Activated CD4-positive, alpha-beta T cell treated with anti-CD3 and anti-CD28 coated beads, Interleukin-2, amount 10 ng/mL, durations not matched to agents 24 days and 14 days (primary cell): ENCODE measurements around the gene KLF6. TPM values are rescaled to one million over a fixed set of nuclear protein-coding genes. Genes with fewer than 3 reads are reported as not detected.
A peak's percentile ranks its signal among the peaks of the same experiment; 100 is the strongest.

Source experiments
- DNase-seq: peaks from one replicate; pipeline ENCODE4 v3.0.0; 2022
- H3K27ac Mint-ChIP-seq: one replicate; pipeline ENCODE4 v1.8.0; 2022; ENCODE audit warnings: mild to moderate bottlenecking, mixed read lengths
- H3K27me3 Mint-ChIP-seq: one replicate; pipeline ENCODE4 v1.8.0; 2022; ENCODE audit warnings: mixed read lengths
- H3K36me3 Mint-ChIP-seq: one replicate; pipeline ENCODE4 v1.8.0; 2022; ENCODE audit warnings: low read depth, mild to moderate bottlenecking, mixed read lengths
- H3K4me1 Mint-ChIP-seq: one replicate; pipeline ENCODE4 v1.8.0; 2021; ENCODE audit warnings: mixed read lengths
- H3K4me3 Mint-ChIP-seq: one replicate; pipeline ENCODE4 v1.8.0; 2022; ENCODE audit warnings: mild to moderate bottlenecking, moderate library complexity, mixed read lengths
- H3K9me3 Mint-ChIP-seq: one replicate; pipeline ENCODE4 v1.8.0; 2021; ENCODE audit warnings: mixed read lengths
- intact Hi-C: fragments of 100-400 bp; cut with micrococcal nuclease; formaldehyde crosslinking; loops from one replicate; pipeline ENCODE4 v1.15.1; 2023
- total RNA-seq: library from RNA; stranded (reverse); gene quantifications from 2 replicates; pipeline ENCODE4 v1.2.3, GENCODE V29; 2022

The KLF6 gene
- 116 and 127 TPM in 2 replicates for total RNA-seq

DNA sequence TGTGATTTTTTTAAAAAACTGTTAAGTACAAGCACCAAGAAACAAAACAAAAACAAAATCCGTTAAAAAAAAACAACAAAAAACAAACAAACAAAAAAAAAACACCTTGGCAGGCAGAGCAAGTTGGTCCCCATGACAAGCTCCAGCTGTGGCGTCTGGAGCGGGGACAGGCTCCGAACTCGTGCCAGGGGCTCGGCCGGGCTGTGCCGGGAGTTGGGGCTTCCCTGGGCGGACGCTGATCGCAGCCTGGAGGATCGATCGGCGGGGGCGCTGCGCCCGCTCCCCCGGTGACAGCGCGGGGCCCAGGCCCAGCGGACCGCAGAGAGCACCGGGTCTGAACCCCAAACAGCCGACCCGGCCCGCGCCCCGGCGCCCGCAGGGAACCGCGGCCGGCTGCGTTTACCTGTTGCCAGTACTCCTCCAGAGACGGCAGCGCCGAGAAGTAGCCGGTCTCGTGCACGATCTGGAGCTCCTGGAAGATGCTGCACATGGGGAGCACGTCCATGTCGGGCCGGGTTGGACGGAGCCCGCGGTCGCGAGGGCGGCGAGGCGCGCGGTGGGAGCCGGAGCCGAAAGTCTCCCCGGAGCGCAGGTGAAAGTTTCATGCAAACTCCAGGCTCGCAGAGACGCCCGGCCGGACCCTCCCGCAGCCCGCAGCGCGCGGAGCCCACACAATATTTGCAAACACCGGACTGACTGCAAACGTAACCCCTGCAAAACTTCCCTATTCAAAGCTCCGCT, at the start of gene KLF6:
KLF6 (minus strand) TSS at position 700 of the 741 bp plus-strand sequence; CDS start at position 505, 195 bp downstream.
- Mint-ChIP-seq H3K27me3 (no peaks in the 10 kb centered on the region), H3K4me3 (peak within 1 kb of the TSS; percentile 91), H3K27ac (peak within 1 kb of the TSS; percentile 99), H3K4me1 (peaks cover 51% of the 10 kb centered on the region), H3K36me3 (peaks cover 52% of the 10 kb centered on the region), H3K9me3 (peaks cover 10% of the 10 kb centered on the region)
- no peak for DNase-seq
- intact Hi-C loops = loop anchor here (1.0 to 5.0 kb wide), 6 partner anchors 13 to 587 kb away; no protein-coding TSS in a partner anchor

GRCh38 chr10:3834404-3834803, 49.4 kb upstream of the KLF6 start:
- H3K9me3 Mint-ChIP-seq = peaks cover 6% of the 10 kb centered on the region

GRCh38 chr10:3833046-3833445, 48.0 kb upstream of the KLF6 start:
- no peak for DNase-seq
- Mint-ChIP-seq H3K4me3 (no peak overlapping the region), H3K4me1 (peaks cover 59% of the 10 kb centered on the region), H3K9me3 (peaks cover 5% of the 10 kb centered on the region), H3K27ac (no peak overlapping the region), H3K36me3 (peaks cover 2% of the 10 kb centered on the region), H3K27me3 (no peaks in the 10 kb centered on the region)
- intact Hi-C loops = no loop called here

More at GRCh38 chr10:3834404-3834803, 49.4 kb upstream of the KLF6 start:
- no peak overlapping the region for H3K27ac Mint-ChIP-seq
- no peaks in the 10 kb centered on the region for H3K27me3 Mint-ChIP-seq
- peaks cover 51% of the 10 kb centered on the region for H3K4me1 Mint-ChIP-seq
- H3K36me3 Mint-ChIP-seq = peaks cover 2% of the 10 kb centered on the region
- DNase-seq = no peak
- intact Hi-C loops = no loop called here
- H3K4me3 Mint-ChIP-seq = no peak overlapping the region

- H3K4me3 Mint-ChIP-seq = no peak overlapping the region
- H3K27ac Mint-ChIP-seq = peak overlapping the region; percentile 81
- no peaks in the 10 kb centered on the region for H3K9me3 Mint-ChIP-seq
- DNase-seq = no peak
- H3K4me1 Mint-ChIP-seq = peaks cover 59% of the 10 kb centered on the region
- peaks cover 2% of the 10 kb centered on the region for H3K36me3 Mint-ChIP-seq
- intact Hi-C loops = no loop called here
- H3K27me3 Mint-ChIP-seq = no peaks in the 10 kb centered on the region
Measured at GRCh38 chr10:3832022-3832786, 47.2 kb upstream of the KLF6 start.

- intact Hi-C loops = no loop called here
- H3K36me3 Mint-ChIP-seq = peaks cover 2% of the 10 kb centered on the region
- no peak overlapping the region for H3K27ac Mint-ChIP-seq
- no peak overlapping the region for H3K4me3 Mint-ChIP-seq
- H3K27me3 Mint-ChIP-seq = no peaks in the 10 kb centered on the region
- H3K9me3 Mint-ChIP-seq = no peaks in the 10 kb centered on the region
- no peak for DNase-seq
- peaks cover 57% of the 10 kb centered on the region for H3K4me1 Mint-ChIP-seq
Measured at GRCh38 chr10:3831608-3832007, 46.6 kb upstream of the KLF6 start.

GRCh38 chr10:3830946-3831345, 45.9 kb upstream of the KLF6 start:
- Mint-ChIP-seq H3K4me1 (peaks cover 52% of the 10 kb centered on the region), H3K27me3 (no peaks in the 10 kb centered on the region), H3K4me3 (no peak overlapping the region), H3K27ac (no peak overlapping the region), H3K36me3 (peaks cover 2% of the 10 kb centered on the region), H3K9me3 (no peaks in the 10 kb centered on the region)
- intact Hi-C loops = no loop called here
- DNase-seq = no peak

GRCh38 chr10:3829156-3830050, 44.4 kb upstream of the KLF6 start:
- H3K9me3 Mint-ChIP-seq = no peaks in the 10 kb centered on the region
- H3K4me1 Mint-ChIP-seq = peaks cover 52% of the 10 kb centered on the region
- peak overlapping the region; percentile 68 for H3K4me3 Mint-ChIP-seq
- intact Hi-C loops = loop anchor here (2.0 kb wide), 2 partner anchors 37 to 47 kb away; no protein-coding TSS in a partner anchor
- DNase-seq = no peak
- H3K27ac Mint-ChIP-seq = peak overlapping the region; percentile 92
- H3K27me3 Mint-ChIP-seq = no peaks in the 10 kb centered on the region
- H3K36me3 Mint-ChIP-seq = peaks cover 2% of the 10 kb centered on the region

DNA sequence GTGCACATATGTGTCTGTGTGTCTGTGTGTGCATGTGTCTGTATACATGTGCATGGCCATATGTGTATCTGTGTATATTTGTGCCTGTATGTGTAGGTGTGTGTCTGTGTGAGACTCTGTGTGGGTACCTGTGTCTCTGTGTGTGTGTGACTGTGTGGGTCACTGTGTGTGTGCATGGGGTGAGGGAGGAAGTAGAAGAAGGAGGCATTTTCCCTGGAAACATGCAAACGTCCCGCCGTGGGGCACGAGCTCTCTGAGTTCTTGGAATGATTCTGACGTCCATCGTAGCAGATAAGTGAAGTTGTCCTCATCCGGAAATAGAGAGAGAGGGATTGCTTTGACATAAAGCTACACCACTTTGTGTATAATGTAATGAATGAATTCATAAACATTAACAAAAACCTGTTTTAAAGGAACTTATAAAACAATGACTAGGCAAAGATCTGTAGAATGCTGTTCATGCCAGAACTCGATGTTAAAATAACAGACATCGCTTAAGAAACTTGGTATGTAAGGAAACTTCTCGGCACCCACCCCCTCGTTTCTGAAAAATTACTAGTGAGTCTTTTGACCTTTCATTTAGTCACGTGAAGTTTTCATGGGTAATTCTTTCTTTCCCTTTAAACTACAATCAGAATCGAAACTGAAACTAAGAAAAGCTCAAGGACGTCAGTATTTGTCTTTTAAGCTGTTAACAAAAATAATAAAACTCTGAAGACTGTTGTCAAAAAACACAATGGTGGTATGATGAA, 43.6 kb upstream of the KLF6 start:
- Mint-ChIP-seq H3K27ac (peak overlapping the region; percentile 92), H3K4me1 (peaks cover 52% of the 10 kb centered on the region), H3K4me3 (peak overlapping the region; percentile 68), H3K9me3 (peaks cover 5% of the 10 kb centered on the region), H3K36me3 (peaks cover 2% of the 10 kb centered on the region), H3K27me3 (no peaks in the 10 kb centered on the region)
- DNase-seq = peak; percentile 78
- intact Hi-C loops = loop anchor here (1.0 to 2.0 kb wide), 4 partner anchors 17 to 46 kb away; no protein-coding TSS in a partner anchor

DNA sequence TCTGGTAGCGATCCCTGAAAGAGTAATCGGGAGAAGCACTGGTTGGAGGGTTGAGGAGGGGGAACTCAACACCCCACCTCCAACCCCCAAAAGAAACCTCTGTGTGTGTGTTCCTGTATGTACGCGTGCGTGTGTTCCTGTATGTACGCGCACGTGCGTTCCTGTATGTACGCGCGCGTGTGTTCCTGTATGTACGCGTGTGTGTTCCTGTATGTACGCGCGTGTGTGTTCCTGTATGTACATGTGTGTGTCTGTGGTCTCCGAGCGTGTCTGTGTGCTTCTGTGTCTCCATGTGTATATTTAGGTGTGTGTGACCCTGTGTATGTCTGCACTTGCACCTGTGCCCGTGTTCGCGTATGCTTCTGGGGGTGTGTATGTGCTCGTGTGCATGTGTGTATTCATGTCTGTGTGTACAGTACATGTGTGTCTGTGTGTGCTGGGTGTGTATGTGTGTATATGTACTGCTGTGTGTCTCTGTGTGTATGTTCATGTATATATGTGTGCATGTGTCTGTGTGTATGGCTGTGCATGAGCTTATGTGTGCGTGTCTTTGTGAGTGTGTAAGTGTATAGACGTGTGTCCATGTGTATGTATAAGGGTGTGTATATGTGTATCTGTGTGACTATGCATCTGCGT, 42.9 kb upstream of the KLF6 start:
- intact Hi-C loops = loop anchor here (1.0 to 2.0 kb wide), 4 partner anchors 17 to 45 kb away; no protein-coding TSS in a partner anchor
- H3K27ac Mint-ChIP-seq = peak overlapping the region; percentile 92
- peaks cover 7% of the 10 kb centered on the region for H3K9me3 Mint-ChIP-seq
- no peak for DNase-seq
- no peaks in the 10 kb centered on the region for H3K27me3 Mint-ChIP-seq
- H3K36me3 Mint-ChIP-seq = peaks cover 2% of the 10 kb centered on the region
- H3K4me3 Mint-ChIP-seq = peak overlapping the region; percentile 68
- H3K4me1 Mint-ChIP-seq = peaks cover 49% of the 10 kb centered on the region

- DNase-seq = no peak
- Mint-ChIP-seq H3K4me1 (peaks cover 42% of the 10 kb centered on the region), H3K27ac (peak overlapping the region; percentile 92), H3K27me3 (no peaks in the 10 kb centered on the region), H3K9me3 (peaks cover 7% of the 10 kb centered on the region), H3K4me3 (no peak overlapping the region), H3K36me3 (peaks cover 2% of the 10 kb centered on the region)
- intact Hi-C loops = no loop called here
Measured at GRCh38 chr10:3827266-3827665, 42.3 kb upstream of the KLF6 start.

DNA sequence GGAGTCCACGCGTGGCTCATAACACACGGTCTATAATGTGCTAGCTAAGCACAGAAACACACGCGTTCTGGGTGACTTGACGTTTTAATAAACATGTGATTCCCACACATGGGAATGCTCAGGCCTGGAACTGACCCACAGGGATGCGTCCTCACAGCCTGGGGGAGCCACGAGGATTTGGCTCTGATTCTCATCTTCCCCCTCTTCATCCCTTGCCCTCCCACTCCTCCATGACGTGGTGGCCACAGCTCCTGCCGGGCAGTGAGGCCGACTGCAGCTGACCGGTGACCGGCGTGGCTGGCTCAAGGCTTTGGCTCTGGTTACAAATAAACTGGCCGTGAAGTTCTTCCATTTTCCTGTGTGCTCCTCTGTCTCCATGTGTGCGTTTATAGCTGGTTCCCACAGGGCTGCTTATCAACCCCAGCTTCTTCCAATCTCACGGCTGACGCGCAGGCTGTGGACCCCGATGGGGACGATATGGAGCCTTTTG, 40.9 kb upstream of the KLF6 start:
- intact Hi-C loops = no loop called here
- Mint-ChIP-seq H3K27ac (no peak overlapping the region), H3K27me3 (no peaks in the 10 kb centered on the region), H3K4me3 (no peak overlapping the region), H3K36me3 (peaks cover 2% of the 10 kb centered on the region), H3K9me3 (peaks cover 7% of the 10 kb centered on the region), H3K4me1 (peaks cover 35% of the 10 kb centered on the region)
- no peak for DNase-seq

DNA sequence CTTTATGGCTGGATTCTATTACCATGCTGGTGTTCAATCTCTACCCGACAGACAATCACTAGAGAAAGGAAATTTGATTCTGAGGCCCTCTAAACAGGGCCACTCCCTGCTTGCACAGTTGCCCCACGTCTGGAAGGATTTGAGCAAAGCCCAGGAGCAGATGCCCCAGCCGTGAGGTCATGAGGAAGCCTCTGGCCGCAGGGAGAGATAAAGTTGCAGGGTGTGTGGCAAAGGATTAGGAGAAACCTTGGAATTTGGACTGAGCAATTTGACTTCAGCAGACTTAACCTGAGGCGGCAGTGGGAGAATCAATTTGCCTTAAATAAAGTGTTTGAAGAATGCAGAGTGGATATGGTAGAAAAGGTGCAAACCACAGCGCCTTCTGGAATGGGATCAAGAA, 40.2 kb upstream of the KLF6 start:
- Mint-ChIP-seq H3K36me3 (peaks cover 1% of the 10 kb centered on the region), H3K27ac (no peak overlapping the region), H3K4me3 (no peak overlapping the region), H3K27me3 (no peaks in the 10 kb centered on the region), H3K4me1 (peaks cover 31% of the 10 kb centered on the region), H3K9me3 (peaks cover 7% of the 10 kb centered on the region)
- no peak for DNase-seq
- intact Hi-C loops = no loop called here
